Activated T-helper 17 cell treated with anti-CD3 and anti-CD28 coated beads, Interleukin-2, amount 50 U/mL, for 72 hours (primary cell): ENCODE data around the gene CFAP91. TPM values are rescaled to one million over a fixed set of nuclear protein-coding genes. Genes with fewer than 3 reads are reported as not detected.
"Not testable (repeated sequence)": the region's sequence is repeated elsewhere in the genome, so short reads cannot be mapped to it uniquely, and the experiment has no call there.

Experiments used
- ATAC-seq: fragments of 150-1000 bp; cut with Tn5 transposase; replicated peaks from 2 replicates; pipeline ENCODE4 v1.10.0; 2021; ENCODE audit warnings: mild to moderate bottlenecking, moderate library complexity
- H3K27ac Mint-ChIP-seq: one replicate; pipeline ENCODE4 v1.8.0; 2022; ENCODE audit warnings: mixed read lengths
- H3K27me3 Mint-ChIP-seq: one replicate; pipeline ENCODE4 v1.8.0; 2022; ENCODE audit warnings: mixed read lengths
- H3K36me3 Mint-ChIP-seq: one replicate; pipeline ENCODE4 v1.8.0; 2022; ENCODE audit warnings: low read depth, mild to moderate bottlenecking, mixed read lengths
- H3K4me1 Mint-ChIP-seq: one replicate; pipeline ENCODE4 v1.8.0; 2022; ENCODE audit warnings: mixed read lengths
- H3K4me3 Mint-ChIP-seq: one replicate; pipeline ENCODE4 v1.8.0; 2022; ENCODE audit warnings: mild to moderate bottlenecking, mixed read lengths
- H3K9me3 Mint-ChIP-seq: one replicate; pipeline ENCODE4 v1.8.0; 2022; ENCODE audit warnings: mixed read lengths
- total RNA-seq, 2 donors: library from RNA; stranded (reverse); gene quantifications; one replicate each; pipeline ENCODE4 v1.2.3, GENCODE V29; 2022

Gene CFAP91
- total RNA-seq, 2 donors from 2014 or later, result 1.6 TPM; not detected in 1

- no peak overlapping the region for H3K4me3 Mint-ChIP-seq
- H3K9me3 Mint-ChIP-seq, result no peaks in the 10 kb centered on the region
- peaks cover 13% of the 10 kb centered on the region for H3K4me1 Mint-ChIP-seq
- H3K27me3 Mint-ChIP-seq, result no peaks in the 10 kb centered on the region
- peak overlapping the region; percentile 61 for H3K27ac Mint-ChIP-seq
- ATAC-seq, result no peak
- peaks cover 92% of the 10 kb centered on the region for H3K36me3 Mint-ChIP-seq
Measured at GRCh38 chr3:119672776-119673175, 30.0 kb upstream of the CFAP91 start.

- H3K27me3 Mint-ChIP-seq, result no peaks in the 10 kb centered on the region
- peaks cover 86% of the 10 kb centered on the region for H3K36me3 Mint-ChIP-seq
- no peak overlapping the region for H3K4me3 Mint-ChIP-seq
- no peak for ATAC-seq
- H3K27ac Mint-ChIP-seq, result no peak overlapping the region
- peaks cover 13% of the 10 kb centered on the region for H3K4me1 Mint-ChIP-seq
- no peaks in the 10 kb centered on the region for H3K9me3 Mint-ChIP-seq
Measured at GRCh38 chr3:119673875-119674274, 28.9 kb upstream of the CFAP91 start.

DNA sequence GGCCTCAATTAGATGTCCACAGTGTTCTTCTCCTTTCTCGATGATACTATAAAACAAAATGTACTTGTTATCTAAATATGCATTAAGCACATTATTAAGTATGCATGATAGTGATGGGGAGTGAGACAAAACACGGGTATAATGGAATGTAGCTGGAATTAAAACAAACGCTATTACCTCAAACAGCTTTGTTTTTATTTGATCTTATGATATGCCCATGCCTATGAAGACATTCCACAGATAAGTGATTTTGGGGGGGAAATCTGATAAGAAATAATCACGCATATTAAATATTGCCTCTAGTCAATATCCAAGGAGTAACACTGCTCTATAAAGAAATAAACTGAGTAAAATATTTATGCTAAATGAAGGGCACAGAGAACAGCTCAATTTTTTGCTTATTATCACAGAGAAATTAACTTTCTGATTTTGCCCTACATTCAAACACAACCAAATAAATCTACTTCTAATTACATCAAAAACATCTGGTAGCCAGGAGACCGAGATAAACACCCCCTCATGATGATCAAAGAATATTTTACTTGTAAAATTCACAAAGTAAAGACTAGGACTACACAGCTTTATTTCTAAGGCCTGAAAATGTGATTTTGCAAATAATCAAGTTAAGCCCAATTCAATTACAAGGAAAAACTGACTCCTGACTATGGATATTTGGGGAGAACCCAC is 27.5 kb upstream of the CFAP91 start:
- Mint-ChIP-seq H3K4me3 (peak overlapping the region; percentile 82), H3K9me3 (no peaks in the 10 kb centered on the region), H3K27ac (peak overlapping the region; percentile 91), H3K27me3 (no peaks in the 10 kb centered on the region), H3K4me1 (peaks cover 13% of the 10 kb centered on the region), H3K36me3 (peaks cover 71% of the 10 kb centered on the region)
- no peak for ATAC-seq

GRCh38 chr3:119676020-119676419 is 26.8 kb upstream of the CFAP91 start:
- Mint-ChIP-seq H3K4me3 (peak overlapping the region; percentile 82), H3K36me3 (peaks cover 64% of the 10 kb centered on the region), H3K9me3 (no peaks in the 10 kb centered on the region), H3K27me3 (no peaks in the 10 kb centered on the region), H3K4me1 (peaks cover 13% of the 10 kb centered on the region), H3K27ac (peak overlapping the region; percentile 91)
- ATAC-seq, result no peak

DNA sequence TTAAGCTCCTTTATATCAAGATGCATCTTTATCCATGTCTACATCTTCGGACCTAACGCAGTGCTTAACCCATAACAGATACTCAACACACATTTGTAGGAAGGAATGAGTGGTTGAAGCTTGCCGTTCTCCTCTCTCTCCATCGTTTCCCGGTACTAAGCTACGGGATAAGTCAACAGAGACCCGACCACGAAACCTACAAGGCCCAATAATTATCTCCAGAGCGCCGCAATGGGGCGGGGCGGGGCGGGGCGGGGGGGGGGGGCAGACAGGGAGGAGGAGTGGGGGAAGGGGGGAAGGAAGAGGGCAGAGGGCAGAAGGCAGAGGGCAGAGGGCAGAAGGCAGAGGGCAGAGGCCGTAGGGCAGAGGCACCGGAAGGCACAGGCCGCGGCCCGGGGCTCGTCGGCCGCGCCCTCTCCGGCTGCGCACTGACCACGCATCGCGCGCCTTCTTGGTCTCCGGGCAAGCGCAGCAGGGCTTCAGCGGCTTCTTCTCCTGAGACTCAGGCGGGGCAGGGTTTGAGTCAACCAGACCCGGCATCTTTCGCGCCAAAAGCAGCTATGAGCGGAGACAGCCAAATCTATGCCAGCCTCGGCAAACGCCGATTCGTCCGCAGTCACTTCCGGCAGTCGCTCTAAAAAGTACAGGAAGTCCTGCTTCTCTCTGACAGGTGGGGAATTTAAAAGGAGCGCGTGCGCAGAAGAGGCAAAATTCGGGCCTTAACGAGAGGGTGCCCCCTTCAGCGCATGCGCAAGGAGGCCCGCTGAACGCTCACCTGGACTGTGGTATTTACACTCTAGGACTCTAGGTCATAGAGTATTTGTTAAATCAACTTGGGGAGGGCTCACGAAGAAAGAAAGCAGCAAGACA is 25.8 kb upstream of the CFAP91 start, which contains the start of gene COX17:
COX17 (minus strand) TSS at position 636 of the 870 bp plus-strand sequence; CDS start at position 540, 96 bp downstream.
- peak; percentile 90 for ATAC-seq

DNA sequence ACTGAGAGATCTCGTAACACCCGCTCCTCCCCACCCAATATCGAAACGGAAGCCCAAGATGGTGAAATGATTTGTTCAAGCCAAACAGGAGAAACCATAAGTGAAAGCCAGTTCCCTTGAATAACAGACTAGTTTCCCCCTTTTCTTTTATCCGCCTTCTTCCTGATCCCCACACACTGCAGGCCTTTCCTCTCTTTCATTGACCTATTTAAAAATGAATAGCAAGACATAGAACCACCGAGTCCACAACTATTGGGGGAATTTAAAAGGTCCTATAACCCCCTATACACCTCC is 25.2 kb upstream of the CFAP91 start:
- no peaks in the 10 kb centered on the region for H3K9me3 Mint-ChIP-seq
- H3K27me3 Mint-ChIP-seq, result no peaks in the 10 kb centered on the region
- no peak for ATAC-seq
- H3K27ac Mint-ChIP-seq, result peak overlapping the region; percentile 91
- H3K4me1 Mint-ChIP-seq, result peaks cover 13% of the 10 kb centered on the region
- H3K4me3 Mint-ChIP-seq, result peak overlapping the region; percentile 82
- H3K36me3 Mint-ChIP-seq, result peaks cover 48% of the 10 kb centered on the region

More for the DNA sequence above, 25.8 kb upstream of the CFAP91 start, which contains the start of gene COX17:
- H3K4me3 Mint-ChIP-seq, result peak within 1 kb of the TSS; percentile 82
- peaks cover 13% of the 10 kb centered on the region for H3K4me1 Mint-ChIP-seq
- no peaks in the 10 kb centered on the region for H3K27me3 Mint-ChIP-seq
- H3K9me3 Mint-ChIP-seq, result no peaks in the 10 kb centered on the region
- H3K27ac Mint-ChIP-seq, result peak within 1 kb of the TSS; percentile 91
- H3K36me3 Mint-ChIP-seq, result peaks cover 54% of the 10 kb centered on the region

- peak overlapping the region; percentile 91 for H3K27ac Mint-ChIP-seq
- ATAC-seq, H3K9me3 Mint-ChIP-seq, H3K27me3 Mint-ChIP-seq: not testable (repeated sequence)
- peaks cover 42% of the 10 kb centered on the region for H3K36me3 Mint-ChIP-seq
- peak overlapping the region; percentile 82 for H3K4me3 Mint-ChIP-seq
- peaks cover 13% of the 10 kb centered on the region for H3K4me1 Mint-ChIP-seq
Measured at GRCh38 chr3:119678209-119678608, 24.6 kb upstream of the CFAP91 start.

DNA sequence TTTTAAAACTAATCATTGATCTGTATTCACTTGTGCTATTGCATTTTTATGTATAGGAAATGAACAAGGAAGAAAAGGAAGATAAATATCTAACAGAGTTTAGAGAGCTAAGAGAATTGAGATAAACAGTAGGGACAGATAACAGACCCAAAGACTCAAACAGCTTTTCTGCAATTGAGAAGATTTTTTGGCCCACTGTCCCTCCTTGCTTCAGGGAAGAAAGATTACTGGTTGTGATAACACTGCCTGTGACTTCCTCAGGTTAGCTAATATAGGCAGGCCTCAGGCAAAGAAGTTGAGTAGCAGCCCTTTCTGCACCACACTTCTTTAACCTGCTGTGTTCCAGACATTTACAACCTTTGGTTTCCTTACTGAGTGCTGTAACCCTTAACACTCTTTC is 22.9 kb upstream of the CFAP91 start:
- Mint-ChIP-seq H3K27ac (no peak overlapping the region), H3K9me3 (no peaks in the 10 kb centered on the region), H3K4me1 (peaks cover 13% of the 10 kb centered on the region), H3K36me3 (peaks cover 26% of the 10 kb centered on the region), H3K27me3 (no peaks in the 10 kb centered on the region), H3K4me3 (no peak overlapping the region)
- ATAC-seq, result no peak

DNA sequence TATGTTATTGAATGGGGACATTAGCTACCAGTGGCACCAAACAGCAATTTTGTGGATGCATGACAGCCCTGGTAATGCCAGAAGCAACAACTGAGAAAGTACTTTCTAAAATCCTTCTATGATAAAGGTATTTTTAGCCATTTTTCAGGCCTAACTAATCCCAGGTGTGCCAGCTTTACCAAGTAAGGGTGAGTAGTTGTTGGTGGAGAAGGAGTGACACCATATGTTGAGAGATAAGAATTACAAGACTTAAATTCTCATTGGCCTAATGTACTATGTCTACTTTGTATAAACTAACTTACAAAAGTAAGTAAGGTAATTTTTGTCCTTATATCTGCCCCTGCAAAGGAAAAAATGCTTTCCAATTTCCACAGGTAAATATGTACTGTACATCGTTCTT is 21.5 kb upstream of the CFAP91 start:
- Mint-ChIP-seq H3K36me3 (peaks cover 11% of the 10 kb centered on the region), H3K4me3 (no peak overlapping the region), H3K27ac (no peak overlapping the region), H3K9me3 (no peaks in the 10 kb centered on the region), H3K27me3 (no peaks in the 10 kb centered on the region), H3K4me1 (peaks cover 6% of the 10 kb centered on the region)
- no peak for ATAC-seq

DNA sequence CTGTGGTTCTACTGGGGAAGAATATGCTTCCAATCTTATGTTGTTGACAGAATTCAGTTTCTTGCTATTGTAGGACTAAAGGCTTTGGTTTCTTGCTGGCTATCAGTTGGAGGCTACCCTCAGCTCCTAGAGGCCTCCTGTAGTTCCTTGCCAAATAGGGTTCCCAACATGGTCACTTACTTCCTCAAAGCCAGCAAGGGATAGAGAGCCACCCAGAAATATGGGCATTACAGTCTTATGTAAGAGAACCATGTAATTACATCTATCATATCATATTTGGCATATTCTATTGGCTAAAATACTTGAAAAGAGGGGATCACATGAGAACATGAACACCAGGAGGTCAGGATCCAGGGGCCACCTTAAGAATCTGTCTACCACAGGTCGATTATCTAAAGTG is 19.4 kb upstream of the CFAP91 start:
- Mint-ChIP-seq H3K27ac (no peak overlapping the region), H3K4me3 (no peak overlapping the region), H3K4me1 (no peaks in the 10 kb centered on the region), H3K27me3 (peaks cover 3% of the 10 kb centered on the region), H3K9me3 (no peaks in the 10 kb centered on the region), H3K36me3 (no peaks in the 10 kb centered on the region)
- ATAC-seq, result no peak

DNA sequence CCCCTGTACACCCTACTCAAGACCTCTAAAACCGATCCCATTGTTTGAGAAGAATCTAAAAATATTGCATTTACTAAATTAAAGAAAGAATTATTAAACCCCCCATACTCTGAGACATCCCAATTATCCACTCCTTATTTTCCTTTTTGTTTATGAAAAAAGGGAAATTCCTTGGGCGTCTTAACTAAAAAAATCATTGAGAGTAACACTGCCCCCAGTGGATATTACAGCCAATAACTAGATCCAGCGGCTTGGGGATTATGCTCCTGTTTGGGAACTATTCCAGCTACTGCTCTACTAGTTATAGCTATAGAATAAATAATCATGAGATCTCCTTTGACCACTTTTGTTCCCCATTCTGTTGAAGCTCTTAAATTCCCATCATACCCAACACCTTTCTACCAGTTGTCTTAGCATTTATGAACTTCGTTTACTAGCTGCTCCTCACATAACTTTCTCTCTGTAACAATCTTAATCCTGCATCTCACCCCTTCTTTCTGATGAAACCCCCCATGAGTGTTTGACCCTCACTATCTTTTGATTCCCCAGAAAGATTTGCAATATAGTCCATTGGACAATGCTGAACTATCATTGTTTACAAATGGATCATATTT is 12.7 kb upstream of the CFAP91 start:
- Mint-ChIP-seq H3K27me3 (peaks cover 3% of the 10 kb centered on the region), H3K9me3 (no peaks in the 10 kb centered on the region), H3K4me1 (no peaks in the 10 kb centered on the region), H3K36me3 (no peaks in the 10 kb centered on the region), H3K4me3 (no peak overlapping the region), H3K27ac (no peak overlapping the region)
- no peak for ATAC-seq

DNA sequence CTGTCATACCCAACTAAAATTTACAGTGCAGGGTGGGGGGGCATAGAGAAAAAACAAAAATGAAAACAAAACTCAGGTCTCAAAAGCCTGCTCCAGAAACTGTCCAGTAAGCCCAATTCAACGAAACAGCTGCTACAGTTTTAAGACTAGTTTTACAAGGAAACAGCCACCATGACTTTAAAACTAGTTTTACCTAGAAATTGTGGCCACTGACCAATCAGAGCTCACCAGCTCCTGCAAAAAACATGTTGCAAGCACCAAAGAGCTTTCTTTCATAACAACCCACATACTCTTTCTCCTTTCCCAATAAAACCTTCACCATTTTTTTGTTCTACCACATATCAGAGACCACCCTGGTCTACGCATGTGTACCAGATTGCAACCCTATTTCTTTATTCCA is 7.3 kb upstream of the CFAP91 start:
- Mint-ChIP-seq H3K9me3 (no peaks in the 10 kb centered on the region), H3K27me3 (no peaks in the 10 kb centered on the region), H3K27ac (no peak overlapping the region), H3K36me3 (no peaks in the 10 kb centered on the region), H3K4me1 (peaks cover 18% of the 10 kb centered on the region), H3K4me3 (no peak overlapping the region)
- ATAC-seq, result no peak

GRCh38 chr3:119697394-119697793 is 5.4 kb upstream of the CFAP91 start:
- Mint-ChIP-seq H3K4me1 (peaks cover 24% of the 10 kb centered on the region), H3K9me3 (no peaks in the 10 kb centered on the region), H3K27me3 (no peaks in the 10 kb centered on the region), H3K4me3 (no peak overlapping the region), H3K36me3 (no peaks in the 10 kb centered on the region), H3K27ac (no peak overlapping the region)
- ATAC-seq, result no peak

GRCh38 chr3:119700269-119700919 is 2.4 kb upstream of the CFAP91 start:
- Mint-ChIP-seq H3K4me1 (peaks cover 27% of the 10 kb centered on the region), H3K4me3 (peak overlapping the region; percentile 80), H3K36me3 (no peaks in the 10 kb centered on the region), H3K9me3 (no peaks in the 10 kb centered on the region), H3K27ac (peak overlapping the region; percentile 96), H3K27me3 (no peaks in the 10 kb centered on the region)
- ATAC-seq, result peak; percentile 61
